AG04449 (cell line): ENCODE measurements around the gene DHRS2.
"Not testable (repeated sequence)": the region's sequence is repeated elsewhere in the genome, so short reads cannot be mapped to it uniquely, and the experiment has no call there.

ENCODE experiments used
- CTCF ChIA-PET: fragments of 350-600 bp; formaldehyde crosslinking; extraction: SDS; loops from one replicate; lab custom pipeline; 2021; ENCODE audit warnings: antibody characterized with exemption; lab: Yijun Ruan, JAX
- POLR2A ChIA-PET: fragments of 400-600, 350-600 bp; formaldehyde crosslinking; extraction: SDS; loops from one replicate; lab custom pipeline; 2020; ENCODE audit warnings: antibody characterized with exemption, inconsistent platforms; lab: Yijun Ruan, JAX
- DNase-seq: peaks from one replicate; pipeline ENCODE4 v3.0.0-alpha.2; 2010; ENCODE audit warnings: low read depth, low spot score
- H3K4me3 ChIP-seq: 2 replicates; pipeline ENCODE4 v1.5.1; 2011; ENCODE audit warnings: low read depth, mild to moderate bottlenecking, control low read depth, low read length
- TF ChIP-seq, protein P1 (sequence below): IDR thresholded peaks from one replicate; pipeline ENCODE4 v1.5.1; 2011; ENCODE audit warnings: mild to moderate bottlenecking, moderate library complexity, low read length, control low read depth, inconsistent platforms; ENCODE audit not compliant: insufficient read depth; ENCODE audit errors: missing control alignments

The DHRS2 gene

DNA sequence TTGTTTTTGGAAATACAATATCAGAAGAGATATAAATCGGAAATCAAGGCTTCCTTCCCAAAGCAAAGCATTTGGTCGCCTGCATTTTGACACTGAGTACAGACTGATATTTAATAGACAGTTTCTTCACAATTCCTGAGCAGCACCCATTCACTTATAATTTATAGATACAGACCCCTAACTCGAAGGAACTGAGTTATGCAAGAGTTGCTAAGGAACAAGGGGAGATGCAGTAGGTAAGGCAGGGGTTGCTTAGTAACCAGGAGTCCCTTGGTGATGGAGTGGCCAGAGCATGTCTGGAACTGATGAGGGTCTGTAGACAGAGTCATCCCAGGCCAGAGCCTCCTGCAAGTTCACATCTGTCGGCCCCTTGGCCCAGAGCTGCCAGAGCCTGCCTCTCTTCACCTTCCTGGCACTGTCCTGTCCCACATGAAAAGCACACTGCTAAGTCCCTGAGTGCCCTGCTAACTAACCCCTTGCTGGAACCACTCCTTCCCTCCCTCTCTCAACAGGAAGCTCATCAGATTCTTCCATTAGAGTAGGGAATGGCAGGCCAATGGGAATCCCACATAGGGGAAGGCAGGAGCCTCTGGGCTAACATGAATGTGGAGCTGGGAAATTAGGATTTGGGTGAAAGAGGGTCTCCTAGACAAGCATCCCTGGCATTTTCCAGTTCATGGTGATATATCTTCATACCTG, 3.6 kb upstream of the DHRS2 start:
- ChIA-PET POLR2A (no interaction called here), CTCF (interaction anchor here (0.7 to 7.6 kb wide), 48 partner anchors 8 to 458 kb away, joined by 3 to 125 read pairs (median 5); partner anchors contain the start of gene DHRS4)
- TF ChIP-seq, protein P1, sequence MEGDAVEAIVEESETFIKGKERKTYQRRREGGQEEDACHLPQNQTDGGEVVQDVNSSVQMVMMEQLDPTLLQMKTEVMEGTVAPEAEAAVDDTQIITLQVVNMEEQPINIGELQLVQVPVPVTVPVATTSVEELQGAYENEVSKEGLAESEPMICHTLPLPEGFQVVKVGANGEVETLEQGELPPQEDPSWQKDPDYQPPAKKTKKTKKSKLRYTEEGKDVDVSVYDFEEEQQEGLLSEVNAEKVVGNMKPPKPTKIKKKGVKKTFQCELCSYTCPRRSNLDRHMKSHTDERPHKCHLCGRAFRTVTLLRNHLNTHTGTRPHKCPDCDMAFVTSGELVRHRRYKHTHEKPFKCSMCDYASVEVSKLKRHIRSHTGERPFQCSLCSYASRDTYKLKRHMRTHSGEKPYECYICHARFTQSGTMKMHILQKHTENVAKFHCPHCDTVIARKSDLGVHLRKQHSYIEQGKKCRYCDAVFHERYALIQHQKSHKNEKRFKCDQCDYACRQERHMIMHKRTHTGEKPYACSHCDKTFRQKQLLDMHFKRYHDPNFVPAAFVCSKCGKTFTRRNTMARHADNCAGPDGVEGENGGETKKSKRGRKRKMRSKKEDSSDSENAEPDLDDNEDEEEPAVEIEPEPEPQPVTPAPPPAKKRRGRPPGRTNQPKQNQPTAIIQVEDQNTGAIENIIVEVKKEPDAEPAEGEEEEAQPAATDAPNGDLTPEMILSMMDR = no peak
- DNase-seq = no peak
- H3K4me3 ChIP-seq = no peak overlapping the region

DNA sequence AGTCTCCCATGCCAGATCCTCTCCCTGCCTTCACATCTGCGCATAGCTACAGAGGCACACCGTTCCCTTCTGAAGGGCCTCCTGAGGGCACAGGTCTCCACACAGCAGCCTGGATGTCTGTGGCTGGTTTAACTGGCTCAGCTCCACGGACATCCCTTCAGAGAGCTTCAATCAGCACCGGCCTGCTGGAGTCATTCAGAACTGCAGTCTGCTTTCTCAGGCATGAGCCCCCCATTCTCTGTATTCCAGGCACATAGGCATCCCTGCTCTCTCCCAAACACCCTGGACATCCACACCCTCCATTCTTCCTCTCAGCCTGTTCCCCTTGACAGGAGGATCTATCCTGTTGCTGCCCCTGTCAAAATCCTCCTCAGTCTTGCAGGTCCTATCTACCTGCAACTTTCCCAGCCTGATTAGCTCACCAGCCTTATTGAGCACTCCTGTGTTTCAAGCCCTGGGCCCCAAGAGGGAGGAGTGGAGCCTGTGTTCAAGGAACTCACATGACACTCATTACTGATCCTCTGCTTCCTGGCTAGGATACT, 2.9 kb upstream of the DHRS2 start:
- TF ChIP-seq, protein P1 = peak; percentile 9
- CTCF ChIA-PET = interaction anchor here (0.7 to 7.6 kb wide), 23 partner anchors 8 to 321 kb away, joined by 3 to 125 read pairs (median 11); partner anchors contain the start of gene DHRS4
- no peak for DNase-seq
- POLR2A ChIA-PET = no interaction called here
- H3K4me3 ChIP-seq = no peak overlapping the region

DNA sequence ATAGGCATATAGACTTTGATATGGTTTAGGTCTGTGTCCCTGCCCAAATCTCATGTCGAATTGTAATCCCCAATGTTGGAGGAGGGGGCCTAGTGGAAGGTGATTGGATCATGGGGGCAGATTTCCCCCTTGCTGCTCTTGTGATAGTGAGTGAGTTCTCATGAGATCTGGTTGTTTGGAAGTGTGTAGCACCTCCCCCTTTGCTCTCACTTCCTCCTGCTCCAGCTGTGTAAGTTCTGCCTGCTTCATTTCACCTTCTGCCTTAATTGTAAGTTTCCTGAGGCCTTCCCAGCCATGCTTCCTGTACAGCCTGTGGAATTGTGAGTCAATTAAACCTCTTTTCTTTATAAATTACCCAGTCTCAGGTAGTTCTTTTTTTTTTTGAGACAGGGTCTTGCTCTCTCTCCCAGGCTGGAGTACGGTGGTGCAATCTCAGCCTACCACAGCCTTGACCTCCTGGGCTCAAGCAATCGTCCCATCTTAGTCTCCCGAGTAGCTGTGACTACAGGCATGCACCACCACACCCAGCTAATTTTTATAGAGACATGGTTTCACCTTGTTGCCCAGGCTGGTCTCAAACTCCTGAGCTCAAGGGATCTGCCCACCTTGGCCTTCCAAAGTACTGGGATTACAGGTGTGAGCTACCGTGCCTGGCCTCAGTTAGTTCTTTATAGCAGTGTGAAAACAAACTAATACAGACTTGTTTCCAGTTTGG, 1.3 kb upstream of the DHRS2 start:
- POLR2A ChIA-PET, DNase-seq, H3K4me3 ChIP-seq: not testable (repeated sequence)
- CTCF ChIA-PET = interaction anchor here (1.6 to 7.6 kb wide), 4 partner anchors 32 to 298 kb away, joined by 5 to 125 read pairs (median 69); no protein-coding TSS in a partner anchor

DNA sequence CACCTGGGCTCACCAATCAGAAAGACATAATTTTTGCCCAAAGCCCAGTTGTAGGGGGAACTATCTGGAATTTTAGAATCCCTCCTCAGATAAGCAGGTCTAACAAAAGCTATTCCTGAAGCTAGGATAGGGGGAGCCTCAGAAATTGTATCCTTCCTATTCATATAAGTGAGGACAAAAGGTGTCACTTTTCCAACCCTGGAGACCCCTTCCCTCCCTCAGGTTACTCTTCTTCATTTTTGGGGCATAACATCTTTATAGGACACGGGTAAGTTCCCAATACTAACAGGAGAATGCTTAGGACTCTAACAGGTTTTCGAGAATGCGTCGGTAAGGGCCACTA, 1.1 kb downstream of the DHRS2 start:
- H3K4me3 ChIP-seq, POLR2A ChIA-PET, DNase-seq, CTCF ChIA-PET: not testable (repeated sequence)

DNA sequence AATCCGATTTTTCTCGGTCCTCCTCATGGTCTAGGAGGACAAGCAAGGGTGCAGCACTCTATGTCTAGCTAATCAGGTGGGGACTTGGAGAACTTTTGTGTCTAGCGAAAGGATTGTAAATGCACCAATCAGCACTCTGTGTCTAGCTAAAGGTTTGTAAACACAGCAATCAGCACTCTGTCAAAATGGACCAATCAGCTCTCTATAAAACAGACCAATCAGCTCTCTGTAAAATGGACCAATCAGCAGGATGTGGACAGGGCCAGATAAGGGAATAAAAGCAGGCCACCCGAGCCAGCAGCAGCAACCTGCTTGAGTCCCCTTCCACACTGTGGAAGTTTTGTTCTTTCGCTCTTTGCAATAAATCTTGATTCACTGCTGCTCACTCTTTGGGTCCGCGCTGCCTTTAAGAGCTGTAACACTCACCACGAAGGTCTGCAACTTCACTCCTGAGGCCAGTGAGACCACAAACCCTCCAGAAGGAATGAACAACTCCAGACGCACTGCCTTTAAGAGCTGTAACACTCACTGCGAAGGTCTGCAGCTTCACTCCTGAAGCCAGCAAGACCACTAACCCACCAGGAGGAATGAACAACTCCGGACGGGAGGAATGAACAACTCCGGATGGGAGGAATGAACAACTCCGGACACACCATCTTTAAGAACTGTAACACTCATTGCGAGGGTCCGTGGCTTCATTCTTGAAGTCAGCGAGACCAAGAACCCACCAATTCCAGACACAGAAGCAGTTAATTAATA, 1.7 kb downstream of the DHRS2 start:
- POLR2A ChIA-PET, H3K4me3 ChIP-seq, DNase-seq: not testable (repeated sequence)
- CTCF ChIA-PET = interaction anchor here (0.7 kb wide), 1 partner anchor 78 kb away, joined by 3 read pairs; no protein-coding TSS in a partner anchor

DNA sequence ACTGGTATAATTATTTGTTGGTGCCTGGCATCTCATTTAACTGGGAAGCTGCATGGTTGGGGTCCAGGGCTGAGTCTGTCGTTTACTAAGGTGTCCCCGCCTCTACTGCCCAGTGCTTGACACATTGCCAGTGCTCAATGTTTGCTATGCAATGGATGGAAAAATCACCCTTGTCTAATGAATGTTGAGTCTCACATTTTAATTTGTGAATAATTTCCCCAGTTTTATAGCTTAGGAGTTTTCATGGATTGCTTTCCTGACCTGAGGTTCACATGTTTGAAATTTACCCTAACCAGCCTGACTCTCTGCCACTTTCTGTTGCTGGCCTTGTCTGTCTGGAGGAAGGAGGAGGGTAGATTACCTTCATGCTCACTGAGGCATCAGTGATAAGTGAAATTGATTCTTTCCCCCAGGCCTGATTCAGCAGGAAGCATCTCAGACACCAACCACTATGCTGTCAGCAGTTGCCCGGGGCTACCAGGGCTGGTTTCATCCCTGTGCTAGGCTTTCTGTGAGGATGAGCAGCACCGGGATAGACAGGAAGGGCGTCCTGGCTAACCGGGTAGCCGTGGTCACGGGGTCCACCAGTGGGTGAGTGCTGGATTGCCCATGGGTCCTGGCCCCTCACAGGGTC, 2.4 kb downstream of the DHRS2 start:
- ChIA-PET CTCF (interaction anchor here (0.7 kb wide), 1 partner anchor 79 kb away, joined by 3 read pairs; no protein-coding TSS in a partner anchor), POLR2A (no interaction called here)
- TF ChIP-seq, protein P1 = no peak
- no peak for DNase-seq
- no peak overlapping the region for H3K4me3 ChIP-seq
